ENCODE results near the gene PEX1.

GRCh38 chr7:92451645-92452044 lies 76.7 kb downstream of the PEX1 start:
- TF ChIP-seq CTCF (IDR thresholded peaks at IDR 0.05) (no peak), POLR2A (IDR thresholded peaks at IDR 0.05) (no peak)

Data from uterus (tissue), 2 donors.